GM18505 (cell line): Measurements from ENCODE around the gene NBPF4.
"Not testable (repeated sequence)": the region's sequence is repeated elsewhere in the genome, so short reads cannot be mapped to it uniquely, and the experiment has no call there.

Experiments used
- ATAC-seq: cut with Tn5 transposase; IDR thresholded peaks from one replicate; pipeline ENCODE4 v1.9.1; 2021; ENCODE audit not compliant: unreplicated experiment

The NBPF4 gene, protein sequence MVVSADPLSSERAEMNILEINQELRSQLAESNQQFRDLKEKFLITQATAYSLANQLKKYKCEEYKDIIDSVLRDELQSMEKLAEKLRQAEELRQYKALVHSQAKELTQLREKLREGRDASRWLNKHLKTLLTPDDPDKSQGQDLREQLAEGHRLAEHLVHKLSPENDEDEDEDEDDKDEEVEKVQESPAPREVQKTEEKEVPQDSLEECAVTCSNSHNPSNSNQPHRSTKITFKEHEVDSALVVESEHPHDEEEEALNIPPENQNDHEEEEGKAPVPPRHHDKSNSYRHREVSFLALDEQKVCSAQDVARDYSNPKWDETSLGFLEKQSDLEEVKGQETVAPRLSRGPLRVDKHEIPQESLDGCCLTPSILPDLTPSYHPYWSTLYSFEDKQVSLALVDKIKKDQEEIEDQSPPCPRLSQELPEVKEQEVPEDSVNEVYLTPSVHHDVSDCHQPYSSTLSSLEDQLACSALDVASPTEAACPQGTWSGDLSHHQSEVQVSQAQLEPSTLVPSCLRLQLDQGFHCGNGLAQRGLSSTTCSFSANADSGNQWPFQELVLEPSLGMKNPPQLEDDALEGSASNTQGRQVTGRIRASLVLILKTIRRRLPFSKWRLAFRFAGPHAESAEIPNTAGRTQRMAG

GRCh38 chr1:108243976-108244375, at the start of gene NBPF4:
TSS of gene NBPF4 (minus strand) at chr1:108244076. CDS start at chr1:108243761, 315 bp downstream.
- ATAC-seq: not testable (repeated sequence)

DNA sequence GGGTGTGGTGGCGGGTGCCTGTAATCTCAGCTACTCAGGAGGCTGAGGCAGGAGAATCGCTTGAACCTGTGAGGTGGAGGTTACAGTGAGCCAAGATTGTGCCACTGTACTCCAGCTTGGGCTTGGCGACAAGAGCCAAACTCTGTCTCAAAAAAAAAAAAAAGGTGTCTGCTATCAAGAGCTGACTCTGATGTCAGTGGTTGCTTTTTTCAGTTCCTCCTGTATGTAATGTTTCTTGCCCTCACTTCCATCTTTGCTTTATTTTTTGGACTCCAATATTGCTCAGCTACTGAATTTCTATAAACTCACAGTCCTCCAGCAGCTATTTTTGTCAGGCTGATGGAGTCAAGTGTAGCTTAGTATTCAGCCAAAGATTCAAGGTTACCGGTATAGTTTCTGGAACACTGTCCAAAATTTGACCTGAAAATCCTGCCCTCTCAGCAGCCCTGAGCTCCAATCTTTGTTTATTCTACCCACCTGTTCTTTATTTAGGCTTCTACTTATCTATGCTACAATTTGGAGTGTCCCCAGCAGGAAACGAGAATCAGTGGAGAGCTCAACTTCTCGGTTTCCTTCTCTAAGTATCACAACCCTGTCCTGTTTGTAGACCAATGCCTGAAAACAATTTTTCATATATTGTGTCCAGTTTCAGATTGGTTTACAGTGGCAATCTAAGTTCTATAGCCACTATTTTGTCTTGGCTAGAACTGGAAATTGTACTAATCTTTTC, 38.8 kb upstream of the NBPF4 start:
- ATAC-seq: not testable (repeated sequence)

DNA sequence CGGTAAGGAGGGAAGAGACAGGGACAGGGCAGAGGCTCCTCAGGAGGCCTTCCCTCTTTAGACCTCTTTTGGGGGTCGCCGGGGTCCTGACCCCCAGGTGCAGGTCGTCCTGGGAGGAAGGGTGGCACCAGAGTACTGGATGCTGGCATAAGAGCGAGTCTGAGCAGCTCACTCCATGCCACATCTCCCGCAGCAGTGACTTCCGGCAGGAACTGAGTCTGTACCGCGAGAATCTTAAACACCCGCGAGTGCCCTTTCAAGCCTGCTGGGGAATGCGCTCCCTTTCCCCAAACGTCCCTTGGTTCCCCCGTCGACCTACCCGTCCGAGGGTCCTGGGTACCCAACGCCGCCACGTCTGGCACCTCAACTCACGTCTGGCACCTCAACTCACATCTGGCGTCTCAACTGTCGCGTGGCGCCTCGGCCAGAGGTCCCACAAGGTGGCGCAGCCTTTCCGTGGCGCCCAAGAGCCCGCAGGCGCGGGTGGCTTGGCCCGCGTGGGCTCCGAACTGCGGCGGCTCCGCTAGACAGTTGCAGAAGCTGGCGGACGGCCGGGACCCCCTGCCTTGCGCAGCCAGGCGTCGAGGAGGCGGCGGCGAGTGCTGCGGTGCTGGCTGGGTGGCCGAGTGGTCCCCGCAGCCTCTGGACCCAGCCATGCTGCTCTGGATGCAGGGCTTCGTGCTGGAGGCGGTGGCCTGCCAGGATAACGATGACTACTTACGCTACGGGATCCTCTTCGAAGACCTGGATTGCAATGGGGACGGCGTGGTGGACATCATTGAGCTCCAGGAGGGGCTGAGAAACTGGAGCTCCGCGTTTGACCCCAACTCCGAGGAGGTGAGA, 28.8 kb upstream of the NBPF4 start:
- not testable (repeated sequence) for ATAC-seq

DNA sequence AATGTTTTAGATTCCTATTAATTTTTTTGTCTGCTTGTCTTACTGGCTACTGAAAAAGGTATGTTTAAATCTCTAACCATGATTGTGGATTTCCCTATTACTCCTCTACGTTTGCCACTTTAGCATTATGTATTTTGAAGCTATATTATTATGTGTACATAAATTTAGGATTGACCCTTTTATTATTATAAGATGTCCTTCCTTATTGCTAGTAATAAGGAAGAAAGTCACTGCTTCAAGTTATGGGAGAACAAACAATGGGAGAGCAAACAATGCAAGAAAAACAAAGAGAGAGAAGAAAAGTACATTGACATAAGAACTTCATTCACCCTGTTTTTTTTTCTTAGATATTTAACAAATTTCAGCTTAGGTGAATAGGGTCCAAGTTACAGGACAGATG, 23.2 kb upstream of the NBPF4 start:
- ATAC-seq: not testable (repeated sequence)

- not testable (repeated sequence) for ATAC-seq
Measured at GRCh38 chr1:108261967-108262366, 18.1 kb upstream of the NBPF4 start.

DNA sequence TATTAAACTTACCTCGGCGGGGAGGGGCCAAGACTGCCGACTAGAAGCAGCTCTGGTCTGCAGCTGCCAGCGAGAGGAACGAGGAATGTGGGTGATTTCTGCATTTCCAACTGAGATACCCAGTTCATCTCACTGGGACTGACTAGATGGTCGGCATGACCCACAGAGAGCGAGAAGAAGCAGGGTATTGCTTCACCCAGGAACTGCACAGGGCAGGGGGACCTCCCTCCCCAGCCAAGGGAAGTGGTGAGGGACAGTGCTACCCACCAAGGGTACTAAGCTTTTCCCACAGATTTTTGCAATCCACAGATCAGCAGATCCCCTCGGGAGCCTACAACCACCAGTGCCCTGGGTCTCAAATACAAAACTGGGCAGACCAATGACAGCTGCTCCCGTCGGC, 17.6 kb upstream of the NBPF4 start:
- ATAC-seq: not testable (repeated sequence)

GRCh38 chr1:108260578-108261259, 16.8 kb upstream of the NBPF4 start:
- ATAC-seq: not testable (repeated sequence)

- not testable (repeated sequence) for ATAC-seq
Measured at GRCh38 chr1:108255426-108255825, 11.6 kb upstream of the NBPF4 start.

- ATAC-seq: not testable (repeated sequence)
Measured at GRCh38 chr1:108239426-108239825, 4.5 kb downstream of the NBPF4 start.

DNA sequence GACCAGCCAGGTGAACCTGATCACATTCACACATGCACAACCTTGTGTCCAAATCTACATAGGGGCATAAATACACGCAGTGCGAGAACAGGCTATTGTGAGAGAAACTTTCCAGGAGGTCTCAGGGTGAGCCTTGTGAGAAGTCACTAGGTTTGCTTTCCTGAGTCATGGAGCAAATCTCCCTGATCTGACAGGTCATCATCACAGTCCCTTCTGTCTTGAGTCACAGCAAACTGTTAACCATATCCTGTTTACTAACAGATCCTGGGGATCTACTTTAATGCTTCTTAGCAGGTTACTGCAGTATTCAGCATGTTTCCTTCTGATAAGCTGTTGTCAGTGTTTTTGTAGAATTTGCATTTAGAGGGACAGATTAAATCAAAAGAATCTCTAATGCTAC, 8.6 kb downstream of the NBPF4 start:
- ATAC-seq: not testable (repeated sequence)

GRCh38 chr1:108232183-108232582, 11.7 kb downstream of the NBPF4 start:
- not testable (repeated sequence) for ATAC-seq

DNA sequence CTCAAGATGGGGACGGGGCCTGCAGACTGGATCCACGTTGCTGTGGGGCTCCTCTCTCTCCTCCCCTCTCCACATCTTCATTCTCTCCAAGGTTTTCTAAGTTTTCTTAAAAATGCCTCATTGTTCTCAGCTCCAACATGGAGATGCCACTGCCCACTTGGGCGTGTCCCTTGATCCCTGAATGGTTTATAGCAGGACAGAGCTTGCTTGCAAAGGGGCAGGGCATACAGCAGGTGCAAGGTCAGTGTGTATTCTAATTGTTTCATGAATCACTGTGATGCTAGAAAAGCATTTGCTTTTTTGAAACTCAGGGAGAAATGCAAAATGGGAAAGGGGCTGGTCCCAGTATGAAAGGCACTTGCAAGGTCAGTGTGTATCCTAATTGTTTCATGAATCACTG, 13.9 kb downstream of the NBPF4 start:
- not testable (repeated sequence) for ATAC-seq

- ATAC-seq: not testable (repeated sequence)
Measured at GRCh38 chr1:108227772-108228171, 16.1 kb downstream of the NBPF4 start.

GRCh38 chr1:108226855-108227254, 17.0 kb downstream of the NBPF4 start:
- ATAC-seq: not testable (repeated sequence)

- not testable (repeated sequence) for ATAC-seq
Measured at GRCh38 chr1:108223226-108223625, 20.6 kb downstream of the NBPF4 start.

DNA sequence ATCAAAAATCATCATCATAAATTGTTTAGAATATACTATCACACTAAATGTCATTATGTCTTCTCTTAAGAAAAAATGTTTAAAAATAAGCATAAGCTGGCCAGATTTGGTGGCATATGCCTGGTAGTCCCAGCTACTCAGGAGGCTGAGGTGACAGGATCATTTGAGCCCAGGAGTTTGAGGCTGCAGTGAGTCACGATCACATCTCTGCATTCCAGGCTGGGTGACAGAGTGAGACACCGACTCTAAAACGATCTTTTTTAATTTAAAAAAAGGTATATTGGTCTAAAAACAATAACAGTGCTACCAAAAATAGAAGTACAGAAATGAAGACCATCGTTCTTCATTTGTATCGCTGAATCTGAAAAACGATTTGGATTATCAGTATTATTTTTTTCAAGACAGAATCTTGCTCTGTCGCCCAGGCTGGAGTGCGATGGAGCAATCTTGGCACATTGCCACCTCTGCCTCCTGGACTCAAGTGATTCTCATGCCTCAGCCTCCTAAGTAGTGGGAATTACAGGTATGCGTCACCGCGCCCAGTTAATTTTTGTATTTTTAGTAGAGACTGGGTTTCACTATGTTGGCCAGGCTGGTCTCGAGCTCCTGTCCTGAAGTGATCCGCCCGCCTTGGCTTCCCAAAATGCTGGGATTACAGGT, 26.2 kb downstream of the NBPF4 start:
- not testable (repeated sequence) for ATAC-seq

DNA sequence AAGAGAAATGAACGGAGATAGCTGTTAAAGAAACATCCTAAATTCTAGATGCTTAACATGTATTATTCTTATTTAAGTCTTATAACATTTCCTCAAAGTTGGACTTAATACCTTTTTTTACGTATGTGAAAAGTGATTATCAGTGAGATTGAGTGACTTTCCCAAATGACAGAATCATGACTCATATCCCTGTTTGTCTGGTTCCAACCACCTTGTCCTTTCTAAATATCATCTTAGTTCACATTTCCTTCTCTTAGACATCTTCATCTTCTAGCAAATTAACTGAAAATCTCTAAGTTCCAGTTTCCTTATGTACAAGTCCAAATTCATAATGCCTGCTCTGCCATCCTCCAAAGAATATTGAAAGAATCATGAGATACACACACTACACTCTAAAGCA, 26.9 kb downstream of the NBPF4 start:
- ATAC-seq: not testable (repeated sequence)

- ATAC-seq: not testable (repeated sequence)
Measured at GRCh38 chr1:108216028-108216890, 27.6 kb downstream of the NBPF4 start.
